Activated B cell treated with CpG ODN at 0.5 μM for 24 hours (primary cell): Measurements from ENCODE around the gene CECR2. TPM values are rescaled to one million over a fixed set of nuclear protein-coding genes. Genes with fewer than 3 reads are reported as not detected.

ENCODE experiments used
- ATAC-seq: fragments of 200-7000 bp; cut with Tn5 transposase; one replicate; pipeline ENCODE4 v1.10.0; 2021; ENCODE audit warnings: low read depth, mild to moderate bottlenecking, moderate library complexity
- CTCF ChIA-PET: fragments of 350-600 bp; sonication (Branson Sonifier 250); formaldehyde crosslinking; loops from one replicate; lab custom pipeline; 2021; ENCODE audit warnings: antibody characterized with exemption; lab: Charles Lee
- POLR2A ChIA-PET: fragments of 350-600 bp; sonication (Branson Sonifier 250); formaldehyde crosslinking; loops from one replicate; lab custom pipeline; 2021; ENCODE audit warnings: antibody characterized with exemption; lab: Charles Lee
- DNase-seq: peaks from one replicate; pipeline ENCODE4 v3.0.0; 2022
- H3K27ac Mint-ChIP-seq: one replicate; pipeline ENCODE4 v1.8.0; 2020; ENCODE audit warnings: mixed read lengths
- H3K27me3 Mint-ChIP-seq: one replicate; pipeline ENCODE4 v1.8.0; 2021; ENCODE audit warnings: mixed read lengths
- H3K36me3 Mint-ChIP-seq: one replicate; pipeline ENCODE4 v1.8.0; 2021; ENCODE audit warnings: low read depth, mixed read lengths
- H3K4me1 Mint-ChIP-seq: one replicate; pipeline ENCODE4 v1.8.0; 2021; ENCODE audit warnings: mixed read lengths
- H3K4me3 Mint-ChIP-seq: one replicate; pipeline ENCODE4 v1.8.0; 2020; ENCODE audit warnings: mild to moderate bottlenecking, mixed read lengths
- H3K9me3 Mint-ChIP-seq: one replicate; pipeline ENCODE4 v1.8.0; 2020; ENCODE audit warnings: mixed read lengths
- CTCF ChIP-seq: fragments of 200-600 bp; IDR thresholded peaks from one replicate; pipeline ENCODE4 v1.8.0; 2022; ENCODE audit warnings: antibody characterized with exemption, mild to moderate bottlenecking
- intact Hi-C: fragments of 100-400 bp; cut with micrococcal nuclease; formaldehyde crosslinking; loops from one replicate; pipeline ENCODE4 v1.15.1; 2024
- total RNA-seq: library from RNA; stranded (reverse); gene quantifications from 2 replicates; pipeline ENCODE4 v1.2.3, GENCODE V29; 2022

Gene CECR2
- total RNA-seq, 1 donor from 2014 or later = 2.5 TPM

GRCh38 chr22:17481424-17481823 is 112.2 kb downstream of the CECR2 start:
- intact Hi-C loops = no loop called here
- Mint-ChIP-seq H3K4me1 (peaks cover 9% of the 10 kb centered on the region), H3K36me3 (no peaks in the 10 kb centered on the region), H3K9me3 (no peaks in the 10 kb centered on the region), H3K27ac (no peak overlapping the region), H3K4me3 (no peak overlapping the region), H3K27me3 (peaks cover 10% of the 10 kb centered on the region)
- DNase-seq (no peak), ATAC-seq (no peak)
- ChIA-PET POLR2A (no interaction called here), CTCF (no interaction called here)
- no peak for TF ChIP-seq CTCF

GRCh38 chr22:17483688-17484372 is 114.6 kb downstream of the CECR2 start:
- H3K27ac Mint-ChIP-seq = no peak overlapping the region
- H3K4me3 Mint-ChIP-seq = no peak overlapping the region
- ATAC-seq (peak; percentile 65), DNase-seq (no peak)
- no peaks in the 10 kb centered on the region for H3K36me3 Mint-ChIP-seq
- H3K4me1 Mint-ChIP-seq = peaks cover 9% of the 10 kb centered on the region
- ChIA-PET CTCF (interaction anchor here (0.6 to 1.3 kb wide), 2 partner anchors 18 to 118 kb away, joined by 3 to 9 read pairs; no protein-coding TSS in a partner anchor), POLR2A (no interaction called here)
- H3K9me3 Mint-ChIP-seq = no peaks in the 10 kb centered on the region
- no peak for TF ChIP-seq CTCF
- H3K27me3 Mint-ChIP-seq = peaks cover 2% of the 10 kb centered on the region
- intact Hi-C loops = no loop called here

GRCh38 chr22:17484608-17485007 is 115.3 kb downstream of the CECR2 start:
- no peak overlapping the region for H3K4me3 Mint-ChIP-seq
- H3K27me3 Mint-ChIP-seq = peaks cover 2% of the 10 kb centered on the region
- H3K4me1 Mint-ChIP-seq = peaks cover 11% of the 10 kb centered on the region
- DNase-seq (no peak), ATAC-seq (no peak)
- intact Hi-C loops = no loop called here
- no peaks in the 10 kb centered on the region for H3K36me3 Mint-ChIP-seq
- TF ChIP-seq CTCF = no peak
- POLR2A ChIA-PET = no interaction called here
- no peaks in the 10 kb centered on the region for H3K9me3 Mint-ChIP-seq
- CTCF ChIA-PET = no interaction called here
- no peak overlapping the region for H3K27ac Mint-ChIP-seq

- DNase-seq (no peak), ATAC-seq (no peak)
- ChIA-PET CTCF (no interaction called here), POLR2A (no interaction called here)
- no peak overlapping the region for H3K4me3 Mint-ChIP-seq
- no peak for TF ChIP-seq CTCF
- H3K36me3 Mint-ChIP-seq = no peaks in the 10 kb centered on the region
- no peaks in the 10 kb centered on the region for H3K9me3 Mint-ChIP-seq
- H3K4me1 Mint-ChIP-seq = peaks cover 11% of the 10 kb centered on the region
- no peaks in the 10 kb centered on the region for H3K27me3 Mint-ChIP-seq
- no peak overlapping the region for H3K27ac Mint-ChIP-seq
- intact Hi-C loops = no loop called here
These were observed 117.1 kb downstream of the CECR2 start for GRCh38 chr22:17486313-17486712.

GRCh38 chr22:17486719-17487118 is 117.5 kb downstream of the CECR2 start:
- DNase-seq = no peak
- H3K27ac Mint-ChIP-seq = no peak overlapping the region
- no peaks in the 10 kb centered on the region for H3K9me3 Mint-ChIP-seq
- H3K36me3 Mint-ChIP-seq = no peaks in the 10 kb centered on the region
- no peak overlapping the region for H3K4me3 Mint-ChIP-seq
- intact Hi-C loops = no loop called here
- no peak for ATAC-seq
- POLR2A ChIA-PET = no interaction called here
- no peaks in the 10 kb centered on the region for H3K27me3 Mint-ChIP-seq
- CTCF ChIA-PET = no interaction called here
- TF ChIP-seq CTCF = no peak
- H3K4me1 Mint-ChIP-seq = peaks cover 11% of the 10 kb centered on the region
